ENCODE measurements around the gene TEKT3.

DNA sequence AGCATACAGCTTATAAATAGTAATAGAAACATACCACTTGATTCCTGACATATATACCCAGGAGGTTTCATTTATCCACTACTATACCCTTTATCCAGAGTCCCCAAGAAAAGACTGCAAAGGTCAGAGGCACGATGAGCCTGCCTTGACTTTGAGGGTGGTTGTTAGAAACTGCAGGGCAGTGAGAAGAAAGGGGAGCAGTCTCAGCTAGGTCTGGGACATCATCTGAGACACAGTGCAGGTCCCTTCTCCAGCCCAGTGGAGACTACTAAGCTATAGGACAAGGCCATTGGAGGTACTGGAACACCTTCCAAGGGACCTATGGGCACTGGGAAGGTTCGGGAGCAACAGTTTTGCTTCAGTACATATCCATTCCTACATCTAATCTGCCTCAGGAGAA, 20.2 kb upstream of the TEKT3 start:
- TF ChIP-seq, protein P1, sequence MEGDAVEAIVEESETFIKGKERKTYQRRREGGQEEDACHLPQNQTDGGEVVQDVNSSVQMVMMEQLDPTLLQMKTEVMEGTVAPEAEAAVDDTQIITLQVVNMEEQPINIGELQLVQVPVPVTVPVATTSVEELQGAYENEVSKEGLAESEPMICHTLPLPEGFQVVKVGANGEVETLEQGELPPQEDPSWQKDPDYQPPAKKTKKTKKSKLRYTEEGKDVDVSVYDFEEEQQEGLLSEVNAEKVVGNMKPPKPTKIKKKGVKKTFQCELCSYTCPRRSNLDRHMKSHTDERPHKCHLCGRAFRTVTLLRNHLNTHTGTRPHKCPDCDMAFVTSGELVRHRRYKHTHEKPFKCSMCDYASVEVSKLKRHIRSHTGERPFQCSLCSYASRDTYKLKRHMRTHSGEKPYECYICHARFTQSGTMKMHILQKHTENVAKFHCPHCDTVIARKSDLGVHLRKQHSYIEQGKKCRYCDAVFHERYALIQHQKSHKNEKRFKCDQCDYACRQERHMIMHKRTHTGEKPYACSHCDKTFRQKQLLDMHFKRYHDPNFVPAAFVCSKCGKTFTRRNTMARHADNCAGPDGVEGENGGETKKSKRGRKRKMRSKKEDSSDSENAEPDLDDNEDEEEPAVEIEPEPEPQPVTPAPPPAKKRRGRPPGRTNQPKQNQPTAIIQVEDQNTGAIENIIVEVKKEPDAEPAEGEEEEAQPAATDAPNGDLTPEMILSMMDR (IDR thresholded peaks at IDR 0.05), result no peak
- TF ChIP-seq POLR2A (IDR thresholded peaks at IDR 0.05), result no peak

Measured in heart left ventricle (tissue), 13 donors.